HG02571 (cell line): Measurements from ENCODE around the gene GALNT6.

ENCODE experiments used
- ATAC-seq: cut with Tn5 transposase; IDR thresholded peaks from one replicate; pipeline ENCODE4 v1.9.1; 2021; ENCODE audit warnings: mild to moderate bottlenecking, moderate library complexity; ENCODE audit not compliant: unreplicated experiment

Gene GALNT6

DNA sequence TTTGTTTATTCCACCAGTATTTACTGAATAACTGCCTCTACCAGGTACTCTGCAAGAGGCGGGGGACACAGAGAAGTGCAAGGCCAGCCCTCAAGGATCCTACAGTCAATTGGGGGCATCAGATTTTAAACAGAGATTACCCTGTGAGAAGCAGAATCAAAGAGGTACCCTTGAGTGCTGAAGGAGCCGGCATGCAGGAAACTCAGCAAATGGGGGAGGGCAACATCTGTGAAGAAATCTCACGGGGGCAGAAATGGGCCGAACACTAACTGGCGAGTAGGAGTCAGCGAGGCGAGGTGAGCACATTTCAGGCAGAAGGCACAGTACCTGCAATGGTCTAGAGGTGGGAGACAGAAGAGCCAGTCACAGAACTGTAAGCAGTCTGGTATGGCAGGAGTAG lies 9.0 kb downstream of the GALNT6 start:
- ATAC-seq: no peak

DNA sequence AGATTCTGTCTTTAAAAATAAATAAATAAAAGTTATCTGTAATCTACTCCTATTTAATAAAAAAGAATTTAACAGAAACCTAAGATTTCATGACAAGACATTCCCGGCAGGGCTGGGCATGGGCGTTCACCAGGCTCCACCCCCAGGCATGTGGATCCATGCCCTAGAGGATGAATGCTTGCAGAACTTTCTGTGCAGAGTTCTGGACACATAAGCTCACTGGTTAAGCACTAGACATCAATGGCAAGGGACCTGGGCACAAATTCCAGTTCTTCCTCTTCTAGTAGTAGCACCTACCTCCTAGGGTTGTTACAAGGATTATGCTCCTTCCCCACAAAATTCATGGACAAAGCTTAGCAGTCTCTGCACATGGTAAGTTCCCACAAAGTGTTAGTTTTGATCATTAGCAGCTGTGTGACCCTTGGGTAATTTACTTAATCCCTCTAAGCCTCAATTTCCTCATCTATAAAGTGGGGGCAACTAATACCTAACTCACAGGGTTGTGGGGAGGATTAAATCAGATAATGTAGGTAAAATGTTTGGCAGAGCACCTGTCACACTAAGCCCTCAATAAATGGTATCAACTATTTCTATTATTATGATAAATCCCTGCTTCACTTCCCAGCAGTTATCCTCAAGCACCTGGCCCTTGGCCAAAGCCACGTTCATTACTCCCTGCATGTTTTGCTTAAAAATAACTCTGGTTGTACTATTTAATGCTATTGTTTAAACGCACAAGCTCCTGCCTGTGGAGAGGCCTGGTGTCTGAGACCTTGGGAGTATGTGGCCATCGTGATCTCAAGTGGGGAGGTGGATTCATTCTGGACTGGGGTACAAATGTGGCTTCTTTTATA lies 9.8 kb downstream of the GALNT6 start:
- ATAC-seq: no peak

DNA sequence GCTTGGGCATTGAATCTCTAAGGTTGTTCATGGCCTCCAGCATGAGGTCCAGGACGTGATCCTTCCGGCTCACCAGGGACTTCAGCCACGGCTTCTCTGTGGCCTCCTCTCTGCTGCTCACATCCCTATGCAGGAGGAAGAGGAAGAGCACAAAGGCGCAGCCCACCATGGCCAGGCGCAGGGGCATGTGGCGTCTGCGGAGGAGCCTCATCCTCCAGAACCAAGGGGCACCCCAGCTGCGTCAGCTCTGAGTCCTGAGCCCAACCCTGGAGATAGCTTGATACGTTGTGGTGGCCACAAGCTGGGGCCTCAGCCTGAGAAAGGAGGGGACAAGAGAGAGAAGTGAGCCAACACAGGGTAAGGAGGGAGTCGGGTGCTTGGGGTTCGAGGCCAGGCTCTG lies 11.6 kb downstream of the GALNT6 start:
- no peak for ATAC-seq

DNA sequence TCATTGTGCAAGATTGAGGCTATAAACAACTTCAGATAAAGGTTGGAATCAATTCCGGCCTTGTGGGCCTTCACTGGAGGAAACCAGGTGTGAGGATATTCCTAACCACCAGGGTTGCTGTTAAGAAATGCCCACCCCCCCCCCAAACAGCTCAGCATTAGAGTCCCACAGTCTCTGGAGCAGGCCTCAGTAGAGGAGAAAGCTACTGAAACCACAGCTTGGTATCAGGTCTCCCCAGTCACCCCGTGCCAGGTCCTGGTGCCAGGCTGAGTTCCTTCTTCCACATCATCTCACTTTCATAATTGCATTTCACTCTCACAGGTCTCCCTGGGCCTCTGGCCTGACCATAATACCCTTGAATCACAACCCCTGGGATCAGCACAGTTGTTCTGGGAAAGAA lies 12.5 kb downstream of the GALNT6 start:
- no peak for ATAC-seq

DNA sequence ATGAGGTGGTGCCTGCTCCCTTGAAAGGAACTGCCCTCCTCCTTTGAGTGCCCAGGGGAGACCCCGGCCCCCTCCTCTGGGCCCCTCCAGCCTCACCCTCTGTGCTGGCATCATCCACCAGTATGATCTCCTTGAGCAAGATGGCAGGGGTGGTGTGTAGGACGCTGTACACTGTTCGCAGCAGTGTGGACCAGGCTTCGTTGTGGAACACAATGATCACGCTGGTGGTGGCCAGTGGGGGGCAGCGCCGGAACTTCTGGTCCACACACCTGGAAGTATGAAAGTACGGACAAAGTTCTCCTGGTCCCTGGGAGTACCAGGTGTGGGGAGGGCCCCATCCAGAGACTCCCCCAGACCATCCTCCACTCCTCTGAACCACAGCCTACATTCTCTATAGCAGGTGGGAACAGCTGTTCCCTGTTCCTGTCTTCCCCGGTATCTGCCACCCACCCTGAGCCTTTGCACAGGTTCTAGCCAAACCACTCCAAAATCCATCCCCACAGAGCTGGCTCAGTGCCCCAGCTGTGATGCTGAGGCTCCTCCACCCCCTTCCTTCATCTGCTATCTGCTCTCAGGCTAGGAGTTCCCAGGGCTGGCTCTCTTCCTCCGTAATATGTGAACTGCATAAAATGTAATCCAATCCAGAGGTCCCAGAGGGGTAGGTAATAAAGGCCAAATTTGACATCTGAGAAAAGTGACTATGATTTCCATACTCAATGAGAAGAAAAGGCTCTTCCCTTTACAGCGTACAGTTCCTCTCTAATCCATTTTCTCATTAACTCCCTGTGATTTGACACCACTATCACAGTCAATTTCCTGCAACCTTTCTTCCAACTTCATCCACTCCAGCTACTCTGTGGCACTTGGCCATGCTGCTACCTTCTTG lies 13.9 kb downstream of the GALNT6 start:
- no peak for ATAC-seq

DNA sequence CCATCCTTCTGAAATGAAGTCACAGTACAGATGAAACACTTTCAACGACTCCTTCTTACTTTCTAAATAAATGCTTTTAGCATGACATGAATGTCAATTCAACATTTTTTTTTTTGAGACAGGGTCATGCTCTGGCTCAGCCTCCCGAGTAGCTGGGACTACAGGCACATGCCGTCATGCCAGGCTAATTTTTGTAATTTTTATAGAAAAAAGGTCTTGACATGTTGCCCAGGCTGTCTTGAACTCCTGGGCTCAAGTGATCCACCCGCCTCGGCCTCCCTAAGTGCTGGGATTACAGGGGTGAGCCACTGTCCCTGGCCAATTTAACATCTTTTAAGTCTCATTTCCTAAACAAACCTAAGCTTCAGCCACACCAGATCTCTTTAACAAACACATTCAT lies 16.4 kb downstream of the GALNT6 start:
- no peak for ATAC-seq

DNA sequence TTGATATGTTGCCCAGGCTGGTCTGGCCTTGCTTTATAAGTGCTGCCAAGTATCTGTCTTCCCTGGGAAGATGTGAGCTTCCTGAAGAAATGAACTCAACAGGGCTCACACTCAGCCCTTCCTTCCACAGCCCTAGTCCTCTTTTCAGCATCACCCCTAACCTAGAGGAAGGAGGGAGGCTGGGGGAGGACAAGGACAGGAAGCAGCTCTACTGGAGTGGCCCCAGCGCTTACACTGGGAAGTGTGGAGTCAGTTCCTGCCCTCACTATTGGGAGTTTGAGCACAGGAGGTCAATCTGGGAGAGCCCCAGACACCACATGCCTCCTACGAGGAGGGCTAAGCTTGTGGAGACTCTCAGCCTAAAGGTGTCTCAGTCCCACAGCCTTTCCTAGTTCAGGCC lies 16.8 kb downstream of the GALNT6 start:
- no peak for ATAC-seq

DNA sequence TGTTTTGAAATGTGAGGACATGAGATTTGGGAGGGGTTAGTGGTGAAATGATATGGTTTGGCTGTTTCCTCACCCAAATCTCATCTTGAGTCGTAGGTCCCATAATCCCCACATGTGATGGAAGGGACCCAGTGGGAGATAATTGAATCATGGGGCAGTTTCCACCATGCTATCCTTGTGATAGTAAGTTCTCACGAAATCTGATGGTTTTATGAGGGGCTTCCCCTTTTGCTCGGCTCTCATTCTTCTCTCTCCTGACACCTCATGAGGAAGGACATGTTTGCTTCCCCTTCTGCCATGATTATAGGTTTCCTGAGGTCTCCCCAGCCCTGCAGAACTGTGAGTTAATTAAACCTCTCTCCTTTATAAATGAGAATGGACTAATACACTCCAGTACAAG lies 18.0 kb downstream of the GALNT6 start:
- no peak for ATAC-seq

DNA sequence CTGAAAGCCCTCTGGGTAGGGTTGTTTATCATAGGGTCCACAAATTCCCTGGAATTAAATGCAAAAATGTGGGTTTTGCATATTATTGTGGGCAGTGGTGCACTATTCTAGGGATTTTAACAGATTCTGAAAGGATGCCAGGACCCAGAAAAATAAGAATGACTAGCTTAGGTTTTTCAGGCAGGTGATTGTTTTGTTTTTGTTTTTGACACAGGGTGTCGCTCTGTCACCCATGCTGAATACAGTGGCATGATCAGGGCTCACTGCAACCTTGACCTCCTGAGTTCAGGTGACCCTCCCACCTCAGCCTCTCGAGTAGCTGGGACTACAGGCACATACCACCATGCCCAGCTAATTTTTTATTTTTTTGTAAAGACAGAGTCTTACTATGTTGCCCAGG lies 19.2 kb downstream of the GALNT6 start:
- no peak for ATAC-seq

DNA sequence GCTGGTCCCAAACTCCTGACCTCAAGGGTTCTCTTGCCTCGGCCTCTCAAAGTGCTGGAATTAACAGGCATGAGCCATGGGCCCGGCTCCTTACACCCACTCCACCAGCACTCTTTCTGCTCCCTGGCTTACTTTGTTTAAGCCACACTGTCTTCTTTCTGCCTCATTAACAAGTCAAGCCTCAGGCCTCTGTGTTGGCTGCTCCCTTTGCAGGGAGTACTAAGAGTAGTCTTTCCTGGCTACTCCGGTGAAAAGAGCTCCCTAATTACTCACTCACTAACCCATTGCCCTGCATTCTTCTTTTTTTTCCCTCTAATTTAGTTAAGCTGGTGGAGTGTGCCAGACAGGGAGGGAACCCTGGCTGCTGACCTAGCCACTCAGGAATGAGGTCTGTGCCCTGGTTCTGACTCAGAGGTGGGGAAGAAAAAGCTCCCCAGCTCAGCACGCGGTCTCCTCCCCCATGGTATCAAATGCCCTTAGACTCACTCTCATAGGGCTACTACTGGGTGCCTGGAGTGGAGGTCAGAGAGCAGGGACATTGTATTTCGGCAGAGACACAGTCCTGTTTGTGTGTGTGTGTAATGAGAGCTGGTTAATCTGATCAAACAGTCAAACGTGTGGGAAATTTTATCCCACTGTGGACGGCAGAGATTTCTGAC lies 19.8 kb downstream of the GALNT6 start:
- no peak for ATAC-seq

DNA sequence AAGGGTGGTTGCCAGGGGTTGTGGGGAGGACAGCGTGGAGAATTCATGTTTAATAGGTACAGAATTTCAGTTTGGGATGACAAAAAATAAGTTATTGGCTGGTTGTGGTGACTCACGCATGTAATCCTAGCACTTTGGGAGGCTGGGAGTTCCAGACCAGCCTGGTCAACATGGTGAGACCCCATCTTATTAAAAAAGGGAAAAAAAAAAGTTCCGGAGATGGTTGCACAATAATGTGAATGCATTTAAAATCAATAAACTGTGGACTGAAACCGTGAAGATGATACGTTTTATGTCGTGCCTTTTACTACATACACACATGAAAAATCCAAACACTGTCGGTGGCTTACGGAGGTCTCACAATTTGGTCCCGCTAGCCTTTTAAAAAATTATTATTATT lies 20.5 kb downstream of the GALNT6 start:
- ATAC-seq: no peak

DNA sequence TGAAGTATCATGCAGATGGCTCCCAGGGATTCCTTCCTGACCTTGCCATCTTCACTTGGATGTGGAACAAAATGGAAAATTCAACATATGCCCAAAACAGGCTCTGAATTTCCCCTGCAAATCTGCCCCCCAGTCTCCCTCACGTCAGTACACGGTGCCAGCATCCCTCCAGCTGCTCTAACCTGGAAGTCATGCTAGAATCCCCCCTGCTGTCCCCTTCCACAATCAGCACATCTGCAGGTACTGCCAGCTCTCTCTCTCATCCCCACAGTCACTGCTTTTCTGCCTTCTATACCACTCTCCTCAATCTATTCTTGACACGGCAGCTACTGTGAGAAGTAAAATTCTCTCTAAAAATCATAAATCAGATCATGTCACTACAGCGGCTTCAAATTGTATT lies 21.6 kb downstream of the GALNT6 start:
- ATAC-seq: no peak

DNA sequence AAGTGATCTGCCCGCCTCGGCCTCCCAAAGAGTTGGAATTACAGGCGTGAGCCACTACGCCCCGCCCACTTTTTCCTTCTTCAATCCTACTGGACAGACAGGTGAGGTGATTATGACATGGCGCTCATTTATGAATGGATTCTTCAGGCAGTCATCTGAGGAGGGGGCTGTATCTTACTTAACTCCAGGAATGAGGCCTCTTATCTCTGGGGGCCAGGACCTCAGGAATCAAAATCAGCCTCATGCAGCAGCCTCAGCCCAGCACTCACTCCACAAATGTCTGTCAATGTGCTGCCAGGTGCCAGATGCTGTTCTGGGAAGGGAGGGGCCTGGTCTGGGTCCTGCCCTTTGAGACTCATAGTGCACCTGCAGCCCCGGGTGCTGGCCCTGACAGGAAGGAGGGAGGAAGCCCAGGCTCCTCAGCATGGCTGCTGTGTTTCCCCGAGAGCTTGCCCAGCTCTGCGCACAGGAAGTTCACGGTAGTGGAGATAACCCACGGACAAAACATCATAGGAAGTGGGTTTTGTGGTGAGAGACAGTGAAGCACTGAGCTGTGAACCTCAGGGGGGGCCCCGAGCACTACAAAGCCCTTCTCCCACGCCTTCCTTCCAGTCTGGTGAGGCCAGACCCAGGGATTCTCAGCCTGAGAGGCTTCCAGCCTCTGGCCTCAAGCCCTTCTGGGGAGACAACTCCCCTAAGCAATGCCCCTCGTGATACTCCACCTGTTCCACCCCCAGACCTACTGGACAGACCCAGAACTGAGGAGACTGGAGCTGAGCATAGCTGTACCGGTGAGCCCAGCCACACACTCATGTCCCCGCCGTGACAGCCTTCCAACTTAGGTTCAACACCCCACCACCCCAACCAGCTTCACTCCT lies 22.3 kb downstream of the GALNT6 start:
- ATAC-seq: peak; percentile 97

DNA sequence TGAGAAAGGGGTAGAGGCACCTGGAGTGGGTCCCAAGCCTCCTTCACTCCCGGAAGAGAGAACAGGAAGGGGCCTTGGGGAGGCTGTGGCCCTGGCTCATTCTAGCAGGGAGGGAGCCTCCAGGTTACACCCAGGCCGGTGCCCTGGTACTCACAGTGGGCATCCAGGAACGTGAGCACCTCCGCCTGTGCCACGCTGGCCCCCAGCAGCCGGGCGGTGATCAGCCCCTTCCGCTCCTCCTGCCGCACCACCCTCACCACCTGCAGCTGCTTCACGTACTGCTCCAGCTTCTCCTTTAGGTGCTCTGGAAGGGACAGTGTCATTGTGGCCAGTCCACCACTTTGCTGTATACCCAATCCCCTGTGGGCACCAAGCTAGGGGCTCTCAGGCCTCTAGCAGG lies 25.9 kb downstream of the GALNT6 start:
- no peak for ATAC-seq

DNA sequence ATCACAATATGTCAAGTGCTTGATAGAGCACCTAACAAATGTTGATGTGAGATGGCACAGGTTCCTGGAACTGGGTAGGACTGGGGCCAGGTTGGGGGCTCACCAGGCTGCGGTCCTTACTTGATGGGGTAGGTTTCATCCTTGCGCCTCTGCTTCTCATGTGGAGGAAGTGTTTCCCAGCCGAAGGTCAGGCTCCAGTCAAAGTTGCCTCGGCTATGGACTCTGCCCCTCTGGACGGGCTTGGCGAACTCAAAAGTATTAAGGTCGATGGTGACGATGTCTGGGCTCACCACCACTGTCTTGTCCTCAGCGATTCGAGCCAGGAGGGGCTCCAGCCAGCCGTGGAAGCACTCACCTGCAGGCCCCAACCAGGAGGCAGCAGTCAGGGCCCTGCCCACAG lies 27.2 kb downstream of the GALNT6 start:
- no peak for ATAC-seq

DNA sequence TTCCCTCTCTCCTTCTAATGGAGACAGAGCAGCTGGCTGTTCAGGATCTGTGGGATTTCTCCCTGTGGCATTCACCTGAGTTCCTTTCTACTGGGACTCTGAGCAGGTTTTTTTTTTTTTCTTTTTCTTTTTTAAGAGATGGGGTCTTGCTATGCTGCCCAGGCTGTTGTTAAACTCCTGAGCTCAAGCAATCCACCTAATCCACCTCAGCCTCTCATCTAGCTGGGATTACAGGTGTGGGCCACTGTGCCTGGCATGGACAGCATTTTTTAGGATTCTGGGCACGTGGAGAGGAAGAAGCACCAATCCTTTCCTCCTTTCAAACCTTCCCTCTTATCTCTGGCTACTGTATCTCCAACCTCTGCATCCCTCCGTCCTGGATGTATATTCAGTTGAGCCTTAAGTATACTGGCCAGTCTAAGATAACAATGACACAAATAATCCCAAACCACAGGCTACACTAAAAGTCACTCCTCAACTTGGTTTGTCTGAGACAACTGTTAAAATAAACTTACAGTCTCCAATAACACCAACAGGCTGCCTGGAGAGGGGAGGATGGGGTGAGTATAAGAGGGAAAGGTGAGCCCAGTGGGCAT lies 28.4 kb downstream of the GALNT6 start:
- no peak for ATAC-seq

DNA sequence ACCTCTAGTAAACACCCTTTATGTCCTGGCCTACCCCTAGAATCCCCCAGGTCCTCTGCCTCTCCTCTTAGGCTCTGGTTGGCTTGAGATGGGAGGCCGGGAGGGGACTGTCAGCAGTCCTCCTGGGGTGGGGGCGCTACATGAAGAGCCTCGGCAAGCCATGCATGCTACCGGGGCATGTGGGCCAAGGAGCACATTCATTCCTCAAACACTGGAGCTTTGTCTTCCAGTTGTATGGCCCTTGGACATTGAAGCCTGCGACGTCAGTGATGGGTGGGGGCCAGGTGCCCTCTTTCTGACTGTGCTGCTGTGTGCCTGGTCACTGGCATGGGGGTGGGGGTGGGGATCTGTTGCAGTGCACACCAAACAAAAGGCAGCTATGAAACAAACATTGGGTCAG lies 28.9 kb downstream of the GALNT6 start:
- ATAC-seq: no peak

DNA sequence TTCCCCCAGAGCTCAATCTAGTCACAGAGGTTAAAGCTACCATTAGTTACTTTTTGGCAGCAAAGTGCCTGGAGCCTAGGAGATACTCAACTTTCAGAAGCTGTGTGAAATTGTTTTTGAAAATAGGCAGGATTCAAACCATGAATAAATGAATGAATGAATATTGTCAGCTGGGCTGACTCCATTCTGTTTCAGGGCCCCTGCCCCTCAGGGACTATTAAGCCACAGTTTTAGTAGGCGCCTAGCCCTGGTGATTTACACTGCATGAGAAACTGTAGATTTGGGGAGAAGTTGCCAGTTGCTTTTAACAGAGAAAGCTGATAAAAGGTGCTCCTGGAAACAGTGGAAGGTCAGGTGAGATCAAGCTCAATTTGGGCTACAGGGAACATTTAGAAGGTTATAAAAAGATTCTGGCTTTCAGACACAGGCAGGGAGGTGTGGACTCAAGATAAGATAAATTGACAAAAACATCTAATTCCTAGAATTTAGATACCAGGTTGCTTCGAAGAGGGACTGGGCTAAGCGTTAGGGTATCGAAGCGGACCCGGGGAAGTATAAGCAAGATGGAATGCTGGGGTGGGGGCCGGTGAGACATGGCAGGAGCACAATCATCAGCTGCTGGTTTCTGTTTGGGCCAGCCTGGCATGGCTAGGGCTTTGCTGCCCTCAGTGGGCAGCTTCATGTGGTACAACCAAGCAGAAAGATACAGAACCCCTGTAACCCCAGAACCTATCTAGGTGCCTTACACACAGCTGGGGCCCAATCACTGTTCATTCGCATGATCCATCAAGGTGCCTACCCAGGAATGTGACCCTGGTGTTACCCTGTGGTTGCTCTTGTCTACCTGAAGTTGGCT lies 29.8 kb downstream of the GALNT6 start:
- ATAC-seq: no peak

DNA sequence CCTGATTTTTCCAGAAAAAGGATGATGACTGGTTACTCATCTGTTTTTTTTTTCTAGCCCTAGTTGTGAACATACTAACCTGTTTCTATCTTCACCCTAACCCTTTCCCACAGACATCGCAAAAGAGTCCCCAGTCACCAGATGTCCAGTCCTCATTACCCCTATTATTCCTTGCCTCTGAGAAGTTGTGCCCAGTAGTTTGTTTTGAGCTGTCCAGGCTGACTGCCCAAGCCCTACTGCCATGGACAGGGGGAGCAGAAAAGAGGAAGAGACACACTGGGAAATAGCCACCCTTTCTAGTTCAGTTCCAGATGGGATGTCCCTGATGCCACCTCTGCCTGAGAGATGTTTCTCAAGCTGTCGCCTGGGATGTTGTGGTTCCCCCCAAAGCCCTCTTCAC lies 30.9 kb downstream of the GALNT6 start:
- no peak for ATAC-seq
